Stimulated activated memory B cell treated with anti-CD40 and anti-IgM and Interleukin-4, amounts not matched to agents 10 μg/mL and 1 μg/mL and 100 μg/mL, for 72 hours (primary cell): Measurements from ENCODE around the gene CRYBG1.
A peak's percentile ranks its signal among the peaks of the same experiment; 100 is the strongest.

Experiments
- ATAC-seq: fragments of 150-1000 bp; cut with Tn5 transposase; 2 replicates; pipeline ENCODE4 v1.10.0; 2021
- H3K27ac Mint-ChIP-seq: one replicate; pipeline ENCODE4 v1.8.0; 2022; ENCODE audit warnings: mild to moderate bottlenecking, mixed read lengths
- H3K27me3 Mint-ChIP-seq: one replicate; pipeline ENCODE4 v1.8.0; 2022; ENCODE audit warnings: mixed read lengths
- H3K36me3 Mint-ChIP-seq: one replicate; pipeline ENCODE4 v1.8.0; 2022; ENCODE audit warnings: mixed read lengths
- H3K4me1 Mint-ChIP-seq: one replicate; pipeline ENCODE4 v1.8.0; 2022; ENCODE audit warnings: mixed read lengths
- H3K4me3 Mint-ChIP-seq: one replicate; pipeline ENCODE4 v1.8.0; 2022; ENCODE audit warnings: mild to moderate bottlenecking, moderate library complexity, mixed read lengths
- H3K9me3 Mint-ChIP-seq: one replicate; pipeline ENCODE4 v1.8.0; 2022; ENCODE audit warnings: mixed read lengths

The CRYBG1 gene

GRCh38 chr6:106527117-106527516 lies 166.6 kb downstream of the CRYBG1 start:
- no peaks in the 10 kb centered on the region for H3K9me3 Mint-ChIP-seq
- peaks cover 30% of the 10 kb centered on the region for H3K36me3 Mint-ChIP-seq
- no peak overlapping the region for H3K27ac Mint-ChIP-seq
- H3K27me3 Mint-ChIP-seq, result no peaks in the 10 kb centered on the region
- ATAC-seq, result no peak
- no peak overlapping the region for H3K4me3 Mint-ChIP-seq
- peaks cover 40% of the 10 kb centered on the region for H3K4me1 Mint-ChIP-seq

DNA sequence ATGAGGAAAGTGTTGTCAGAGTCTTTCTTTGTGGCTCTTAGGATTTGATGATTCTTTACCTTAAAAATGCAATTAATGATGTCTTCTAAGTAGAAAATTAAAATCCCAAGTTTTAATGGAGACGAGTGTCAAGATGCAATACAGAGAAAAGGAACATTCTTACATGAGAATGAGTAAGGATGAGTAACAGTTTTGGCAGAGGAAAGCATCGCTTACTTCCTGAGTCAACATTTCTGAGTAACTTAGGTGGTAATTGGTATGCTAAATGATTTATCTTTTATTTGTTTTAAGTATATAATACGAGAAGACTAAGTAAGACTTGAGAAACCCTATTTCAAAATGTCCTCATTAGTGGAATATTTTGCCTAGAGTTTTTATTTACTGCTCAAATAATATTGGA lies 167.5 kb downstream of the CRYBG1 start:
- no peaks in the 10 kb centered on the region for H3K27me3 Mint-ChIP-seq
- peaks cover 42% of the 10 kb centered on the region for H3K4me1 Mint-ChIP-seq
- peak overlapping the region; percentile 23 for H3K27ac Mint-ChIP-seq
- peaks cover 38% of the 10 kb centered on the region for H3K36me3 Mint-ChIP-seq
- no peak overlapping the region for H3K4me3 Mint-ChIP-seq
- no peak for ATAC-seq
- H3K9me3 Mint-ChIP-seq, result no peaks in the 10 kb centered on the region

DNA sequence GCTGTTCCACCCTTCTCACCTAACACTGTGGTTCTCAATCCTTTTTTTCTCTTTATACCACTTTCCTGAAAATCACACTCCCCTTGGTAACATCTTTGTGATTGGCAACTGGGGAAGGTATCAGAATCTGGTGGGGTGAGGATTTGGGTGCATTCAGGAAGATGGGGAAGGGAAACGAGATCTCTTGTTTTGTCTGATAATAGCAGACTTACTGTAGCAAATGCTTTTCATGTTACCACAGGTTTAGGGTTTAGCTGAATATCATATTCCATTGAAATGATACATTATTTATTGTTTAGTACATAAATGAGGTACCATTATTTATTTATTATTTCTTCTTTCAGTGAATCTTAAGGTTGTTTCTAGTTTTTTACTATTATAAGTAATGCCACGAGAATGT lies 168.0 kb downstream of the CRYBG1 start:
- H3K4me1 Mint-ChIP-seq, result peaks cover 42% of the 10 kb centered on the region
- no peaks in the 10 kb centered on the region for H3K27me3 Mint-ChIP-seq
- peaks cover 43% of the 10 kb centered on the region for H3K36me3 Mint-ChIP-seq
- no peak for ATAC-seq
- H3K27ac Mint-ChIP-seq, result peak overlapping the region; percentile 23
- H3K4me3 Mint-ChIP-seq, result no peak overlapping the region
- no peaks in the 10 kb centered on the region for H3K9me3 Mint-ChIP-seq

DNA sequence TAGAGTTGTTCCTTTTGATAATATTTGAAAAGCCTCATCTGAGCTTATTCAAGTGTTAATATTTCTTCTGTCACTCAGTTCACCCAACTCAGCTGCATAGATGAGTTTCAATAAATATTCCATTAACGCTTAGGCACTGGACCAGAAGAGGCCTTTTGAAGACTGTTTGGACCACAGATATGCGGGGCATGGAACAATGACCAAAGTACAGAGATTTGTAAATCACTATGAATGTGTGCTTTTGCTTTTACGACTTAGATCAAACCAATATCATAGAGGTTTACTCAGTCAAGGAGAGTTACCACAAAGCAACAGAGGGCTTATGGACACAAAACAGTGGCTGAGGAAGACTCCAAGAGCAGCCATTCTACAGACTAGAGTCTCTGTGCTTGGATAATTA lies 168.9 kb downstream of the CRYBG1 start:
- Mint-ChIP-seq H3K27me3 (no peaks in the 10 kb centered on the region), H3K36me3 (peaks cover 48% of the 10 kb centered on the region), H3K4me3 (no peak overlapping the region), H3K27ac (no peak overlapping the region), H3K9me3 (no peaks in the 10 kb centered on the region), H3K4me1 (peaks cover 42% of the 10 kb centered on the region)
- ATAC-seq, result no peak

GRCh38 chr6:106530026-106530425 lies 169.5 kb downstream of the CRYBG1 start:
- H3K36me3 Mint-ChIP-seq, result peaks cover 52% of the 10 kb centered on the region
- no peaks in the 10 kb centered on the region for H3K27me3 Mint-ChIP-seq
- no peaks in the 10 kb centered on the region for H3K9me3 Mint-ChIP-seq
- no peak overlapping the region for H3K27ac Mint-ChIP-seq
- H3K4me1 Mint-ChIP-seq, result peaks cover 42% of the 10 kb centered on the region
- no peak for ATAC-seq
- H3K4me3 Mint-ChIP-seq, result no peak overlapping the region

- Mint-ChIP-seq H3K4me3 (no peak overlapping the region), H3K27ac (no peak overlapping the region), H3K36me3 (peaks cover 52% of the 10 kb centered on the region), H3K27me3 (no peaks in the 10 kb centered on the region), H3K9me3 (no peaks in the 10 kb centered on the region), H3K4me1 (peaks cover 40% of the 10 kb centered on the region)
- ATAC-seq, result no peak
Measured at GRCh38 chr6:106530502-106530901, 170.0 kb downstream of the CRYBG1 start.

DNA sequence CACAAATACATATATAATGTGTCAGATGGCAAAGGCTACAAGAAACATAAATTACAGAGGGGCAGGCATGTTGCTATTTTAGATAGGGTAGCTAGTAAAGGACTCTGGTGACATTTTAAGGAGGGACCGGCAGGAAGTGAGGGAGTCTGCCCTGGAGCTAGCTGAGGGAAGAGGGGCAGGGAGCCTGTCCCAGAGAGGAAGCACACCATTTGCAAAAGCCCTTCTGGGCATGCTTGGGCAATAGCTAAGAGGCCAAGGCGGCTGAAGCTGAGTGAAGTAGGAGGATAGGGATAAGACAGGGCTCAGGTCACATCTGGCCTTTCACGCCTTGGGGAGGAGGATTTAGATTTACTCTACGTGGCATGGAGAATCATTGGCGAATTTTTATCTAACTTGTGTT lies 172.5 kb downstream of the CRYBG1 start:
- Mint-ChIP-seq H3K9me3 (no peaks in the 10 kb centered on the region), H3K27ac (peak overlapping the region; percentile 73), H3K27me3 (no peaks in the 10 kb centered on the region), H3K4me3 (no peak overlapping the region), H3K4me1 (peaks cover 51% of the 10 kb centered on the region), H3K36me3 (peaks cover 58% of the 10 kb centered on the region)
- ATAC-seq, result no peak

DNA sequence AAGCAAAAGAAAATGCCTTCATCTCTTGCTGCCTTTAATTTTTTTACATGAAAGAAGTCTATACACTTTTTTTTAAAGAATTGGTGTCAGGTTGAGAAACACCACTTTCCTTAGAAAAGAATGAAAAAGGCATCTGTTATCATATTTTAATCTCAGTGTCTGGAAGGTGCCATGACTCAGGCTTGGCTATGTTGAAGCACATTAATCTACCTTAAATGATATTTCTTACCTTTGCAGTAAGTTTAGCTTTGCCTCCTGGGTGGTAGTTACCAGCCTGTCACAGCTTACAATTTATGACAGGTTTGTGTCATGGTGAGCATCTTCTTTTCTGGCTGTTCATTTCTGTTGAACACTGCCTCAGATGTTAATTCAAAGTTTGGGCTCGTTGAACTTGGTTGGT lies 173.5 kb downstream of the CRYBG1 start:
- peak overlapping the region; percentile 73 for H3K27ac Mint-ChIP-seq
- no peak for ATAC-seq
- H3K4me1 Mint-ChIP-seq, result peaks cover 60% of the 10 kb centered on the region
- H3K9me3 Mint-ChIP-seq, result no peaks in the 10 kb centered on the region
- no peaks in the 10 kb centered on the region for H3K27me3 Mint-ChIP-seq
- H3K4me3 Mint-ChIP-seq, result no peak overlapping the region
- H3K36me3 Mint-ChIP-seq, result peaks cover 52% of the 10 kb centered on the region

DNA sequence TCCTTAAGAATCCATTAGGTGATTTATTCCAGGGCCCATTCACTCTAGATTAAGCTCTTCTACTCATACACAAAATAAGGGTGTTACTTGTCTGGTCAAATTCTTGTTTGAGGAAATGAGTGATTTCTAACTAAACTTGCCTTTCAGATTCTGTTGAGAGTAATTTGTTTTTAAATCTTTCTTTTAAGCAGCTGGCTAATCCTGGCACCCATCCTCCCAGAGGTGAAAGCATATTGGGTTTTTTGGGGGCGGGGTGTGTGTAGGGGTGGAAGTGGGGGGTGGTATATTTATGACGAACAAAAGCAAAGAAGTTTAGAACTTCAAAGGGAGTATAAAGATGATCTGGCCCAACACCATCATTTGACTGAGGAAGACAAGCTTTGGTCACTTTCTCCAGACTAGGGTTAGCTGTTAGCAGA lies 174.1 kb downstream of the CRYBG1 start:
- ATAC-seq, result peak; percentile 39
- Mint-ChIP-seq H3K4me1 (peaks cover 66% of the 10 kb centered on the region), H3K4me3 (no peak overlapping the region), H3K9me3 (no peaks in the 10 kb centered on the region), H3K27ac (peak overlapping the region; percentile 73), H3K36me3 (peaks cover 47% of the 10 kb centered on the region), H3K27me3 (no peaks in the 10 kb centered on the region)

DNA sequence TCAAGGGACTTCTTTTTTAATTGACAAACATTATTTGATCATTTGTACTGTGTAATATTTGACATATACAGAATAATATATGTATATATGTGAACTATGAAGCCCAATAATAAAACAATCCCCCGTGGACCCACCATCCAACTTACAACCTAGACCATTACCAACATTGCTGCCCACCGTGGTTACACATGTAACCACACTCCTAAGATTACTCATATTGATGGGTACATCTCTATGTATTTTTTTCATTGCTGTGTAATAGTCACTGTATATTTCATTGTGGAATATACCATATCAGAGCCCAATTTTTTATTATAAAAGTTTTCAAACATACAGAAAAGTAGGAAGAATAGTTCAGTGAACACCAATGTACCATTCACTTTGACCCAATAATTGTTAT lies 174.5 kb downstream of the CRYBG1 start:
- Mint-ChIP-seq H3K27me3 (no peaks in the 10 kb centered on the region), H3K4me1 (peaks cover 69% of the 10 kb centered on the region), H3K27ac (peak overlapping the region; percentile 73), H3K4me3 (no peak overlapping the region), H3K36me3 (peaks cover 43% of the 10 kb centered on the region), H3K9me3 (no peaks in the 10 kb centered on the region)
- ATAC-seq, result no peak

DNA sequence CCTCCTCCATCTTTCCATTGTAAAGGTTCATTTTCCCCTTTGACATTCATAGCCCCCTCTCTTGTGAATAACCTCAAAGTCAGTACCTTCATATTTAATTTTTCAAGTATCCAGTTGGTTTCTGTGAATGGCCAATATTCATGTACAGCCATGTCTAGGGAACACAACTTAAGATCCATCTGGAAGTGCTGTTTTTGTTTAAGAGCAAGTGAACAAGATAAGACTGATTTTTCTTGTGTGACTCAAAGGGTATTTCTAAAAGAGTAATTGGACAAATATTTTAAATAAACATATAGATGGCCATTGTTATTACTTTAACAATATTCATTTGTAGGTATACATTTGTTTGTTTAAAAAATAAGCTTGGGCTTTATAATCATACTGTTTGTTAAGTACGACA lies 175.8 kb downstream of the CRYBG1 start:
- ATAC-seq, result no peak
- H3K4me3 Mint-ChIP-seq, result no peak overlapping the region
- no peaks in the 10 kb centered on the region for H3K9me3 Mint-ChIP-seq
- no peaks in the 10 kb centered on the region for H3K27me3 Mint-ChIP-seq
- H3K4me1 Mint-ChIP-seq, result peaks cover 73% of the 10 kb centered on the region
- peaks cover 37% of the 10 kb centered on the region for H3K36me3 Mint-ChIP-seq
- peak overlapping the region; percentile 79 for H3K27ac Mint-ChIP-seq

DNA sequence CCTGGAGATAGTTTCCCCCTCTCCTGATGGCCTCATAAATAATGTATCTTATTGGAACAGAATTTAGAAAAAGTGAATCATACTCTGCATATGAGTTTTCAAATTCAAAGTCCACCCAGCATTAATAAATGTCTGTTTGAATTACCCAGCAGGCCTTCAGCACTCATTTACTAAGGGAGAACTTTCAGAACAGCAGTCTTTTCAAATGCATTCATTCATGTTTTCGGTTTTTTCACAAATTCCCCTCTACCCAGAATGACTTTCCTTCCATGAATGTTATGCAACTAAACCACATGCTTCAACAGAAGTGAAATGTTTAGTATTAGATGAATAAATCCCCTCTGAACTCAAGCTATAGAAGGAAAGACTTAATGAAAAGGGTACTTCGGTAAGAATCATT lies 176.3 kb downstream of the CRYBG1 start:
- peaks cover 73% of the 10 kb centered on the region for H3K4me1 Mint-ChIP-seq
- H3K4me3 Mint-ChIP-seq, result peak overlapping the region; percentile 34
- peaks cover 34% of the 10 kb centered on the region for H3K36me3 Mint-ChIP-seq
- no peak for ATAC-seq
- peak overlapping the region; percentile 79 for H3K27ac Mint-ChIP-seq
- no peaks in the 10 kb centered on the region for H3K9me3 Mint-ChIP-seq
- no peaks in the 10 kb centered on the region for H3K27me3 Mint-ChIP-seq

- no peak overlapping the region for H3K4me3 Mint-ChIP-seq
- H3K36me3 Mint-ChIP-seq, result peaks cover 28% of the 10 kb centered on the region
- H3K4me1 Mint-ChIP-seq, result peaks cover 69% of the 10 kb centered on the region
- no peak for ATAC-seq
- H3K27ac Mint-ChIP-seq, result peak overlapping the region; percentile 79
- H3K27me3 Mint-ChIP-seq, result no peaks in the 10 kb centered on the region
- H3K9me3 Mint-ChIP-seq, result no peaks in the 10 kb centered on the region
Measured at GRCh38 chr6:106537662-106538061, 177.1 kb downstream of the CRYBG1 start.

- Mint-ChIP-seq H3K4me1 (peaks cover 65% of the 10 kb centered on the region), H3K27ac (peak overlapping the region; percentile 79), H3K36me3 (peaks cover 24% of the 10 kb centered on the region), H3K27me3 (no peaks in the 10 kb centered on the region), H3K9me3 (no peaks in the 10 kb centered on the region), H3K4me3 (no peak overlapping the region)
- ATAC-seq, result peak; percentile 71
Measured at GRCh38 chr6:106538145-106538544, 177.6 kb downstream of the CRYBG1 start.

DNA sequence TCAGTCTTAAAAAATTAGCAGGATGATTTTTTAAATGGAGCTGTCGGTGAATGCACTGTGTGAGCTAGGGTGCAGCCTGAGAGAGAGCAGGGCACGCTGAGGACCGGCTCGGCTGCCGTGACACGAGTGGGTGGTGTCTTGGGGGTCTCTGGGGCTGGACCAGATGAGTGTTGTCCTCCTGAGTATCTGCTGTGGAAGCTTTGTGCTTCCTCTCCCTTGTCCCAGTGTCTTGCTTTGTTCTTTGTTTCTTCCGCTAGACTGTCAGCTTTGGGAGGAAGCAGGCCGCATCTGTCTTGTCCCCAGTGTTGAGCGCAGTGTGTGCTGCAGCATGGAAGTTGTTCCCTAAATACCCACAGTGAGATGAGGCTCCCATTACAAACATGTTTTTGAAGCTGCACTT lies 179.4 kb downstream of the CRYBG1 start:
- H3K36me3 Mint-ChIP-seq, result peaks cover 30% of the 10 kb centered on the region
- peaks cover 47% of the 10 kb centered on the region for H3K4me1 Mint-ChIP-seq
- no peaks in the 10 kb centered on the region for H3K9me3 Mint-ChIP-seq
- H3K27me3 Mint-ChIP-seq, result no peaks in the 10 kb centered on the region
- ATAC-seq, result no peak
- no peak overlapping the region for H3K4me3 Mint-ChIP-seq
- peak overlapping the region; percentile 79 for H3K27ac Mint-ChIP-seq

GRCh38 chr6:106540432-106540831 lies 179.9 kb downstream of the CRYBG1 start:
- peak overlapping the region; percentile 79 for H3K27ac Mint-ChIP-seq
- H3K27me3 Mint-ChIP-seq, result no peaks in the 10 kb centered on the region
- peaks cover 43% of the 10 kb centered on the region for H3K4me1 Mint-ChIP-seq
- peaks cover 32% of the 10 kb centered on the region for H3K36me3 Mint-ChIP-seq
- H3K9me3 Mint-ChIP-seq, result no peaks in the 10 kb centered on the region
- no peak overlapping the region for H3K4me3 Mint-ChIP-seq
- ATAC-seq, result no peak

DNA sequence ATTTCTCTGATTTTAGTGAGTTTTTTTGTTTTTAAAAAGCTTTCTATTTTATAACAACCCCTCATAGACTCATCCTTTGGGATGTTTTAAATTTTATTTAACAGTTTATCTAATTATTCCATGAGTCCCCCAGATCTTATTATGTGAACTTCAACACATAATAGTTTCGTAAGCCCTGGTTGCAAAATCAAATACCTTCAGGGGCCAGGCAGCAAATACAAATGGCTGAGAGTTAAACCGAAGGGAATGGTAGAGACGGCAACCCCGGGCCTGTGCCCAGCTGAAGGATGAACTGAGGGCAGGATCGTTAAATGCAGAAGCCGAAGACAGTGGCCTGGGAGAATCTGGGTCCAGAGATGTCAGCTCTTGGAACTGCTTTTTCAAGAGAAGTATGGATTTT lies 180.4 kb downstream of the CRYBG1 start:
- peak overlapping the region; percentile 79 for H3K27ac Mint-ChIP-seq
- H3K9me3 Mint-ChIP-seq, result no peaks in the 10 kb centered on the region
- no peaks in the 10 kb centered on the region for H3K27me3 Mint-ChIP-seq
- peaks cover 32% of the 10 kb centered on the region for H3K36me3 Mint-ChIP-seq
- no peak for ATAC-seq
- peaks cover 46% of the 10 kb centered on the region for H3K4me1 Mint-ChIP-seq
- H3K4me3 Mint-ChIP-seq, result no peak overlapping the region
